DMS79 (cell line): ENCODE measurements around the gene ZNF821.
A peak's percentile ranks its signal among the peaks of the same experiment; 100 is the strongest.
"Not testable (repeated sequence)": the region's sequence is repeated elsewhere in the genome, so short reads cannot be mapped to it uniquely, and the experiment has no call there.

ENCODE experiments used
- DNase-seq: peaks from one replicate; lab custom pipeline; 2025; lab: John Stamatoyannopoulos, UW

The ZNF821 gene

GRCh38 chr16:71859762-71860521, 24.0 kb downstream of the ZNF821 start:
- no peak for DNase-seq

DNA sequence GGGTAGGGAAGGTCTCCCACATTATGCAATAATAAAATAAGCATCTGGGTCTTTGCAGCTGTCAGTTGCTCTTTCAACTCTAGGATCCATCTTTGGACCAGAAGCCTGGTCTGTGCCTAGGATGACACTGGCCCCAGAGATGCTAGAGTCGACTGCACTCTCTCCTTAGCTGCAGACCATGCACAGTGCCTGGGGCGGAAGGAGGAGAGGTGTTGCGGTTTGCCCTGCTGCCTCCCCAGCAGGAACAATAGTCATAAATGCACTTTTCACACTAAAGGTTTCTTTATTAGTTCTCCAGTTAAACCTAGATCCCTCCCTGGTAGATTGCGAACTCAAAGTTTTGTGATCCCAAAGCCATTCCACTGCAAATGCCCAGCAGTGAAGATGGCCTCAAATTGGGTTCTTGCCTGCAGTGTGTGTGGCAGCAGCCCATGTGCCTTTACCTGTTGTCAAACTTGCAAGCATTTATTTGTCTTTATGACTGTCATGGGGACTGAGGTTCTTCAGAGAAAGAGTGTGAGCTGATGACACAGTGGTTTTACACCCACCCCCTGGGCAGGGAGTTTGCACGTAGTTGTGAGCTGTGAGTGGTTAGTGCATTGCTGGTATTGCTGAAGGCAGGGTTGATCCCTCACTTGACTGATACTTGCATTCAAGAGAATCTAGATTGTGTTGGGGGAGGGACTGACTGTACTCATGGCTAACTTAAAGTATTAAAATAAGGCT, 27.9 kb downstream of the ZNF821 start:
- no peak for DNase-seq

- no peak for DNase-seq
Measured at GRCh38 chr16:71854369-71854948, 29.5 kb downstream of the ZNF821 start.

DNA sequence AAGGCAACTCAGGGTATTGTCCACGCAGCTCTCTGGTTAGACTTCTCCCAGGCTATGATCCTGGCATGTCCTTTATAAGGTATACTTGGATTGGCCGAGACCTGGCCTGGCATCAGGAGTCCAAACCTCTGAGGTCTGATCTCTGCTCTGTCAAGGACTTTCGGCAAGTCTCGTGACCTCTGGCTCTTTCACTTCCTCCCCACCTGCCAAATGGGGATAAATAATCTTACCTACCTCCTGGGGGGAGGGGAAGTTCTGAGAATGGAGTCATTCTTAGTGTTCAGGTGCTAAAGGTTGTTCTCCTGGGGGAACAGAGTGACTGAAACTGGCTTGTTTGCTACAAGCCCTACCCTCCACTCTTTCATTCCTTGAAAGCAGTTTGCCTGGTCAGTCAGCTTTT, 30.6 kb downstream of the ZNF821 start:
- DNase-seq = no peak

DNA sequence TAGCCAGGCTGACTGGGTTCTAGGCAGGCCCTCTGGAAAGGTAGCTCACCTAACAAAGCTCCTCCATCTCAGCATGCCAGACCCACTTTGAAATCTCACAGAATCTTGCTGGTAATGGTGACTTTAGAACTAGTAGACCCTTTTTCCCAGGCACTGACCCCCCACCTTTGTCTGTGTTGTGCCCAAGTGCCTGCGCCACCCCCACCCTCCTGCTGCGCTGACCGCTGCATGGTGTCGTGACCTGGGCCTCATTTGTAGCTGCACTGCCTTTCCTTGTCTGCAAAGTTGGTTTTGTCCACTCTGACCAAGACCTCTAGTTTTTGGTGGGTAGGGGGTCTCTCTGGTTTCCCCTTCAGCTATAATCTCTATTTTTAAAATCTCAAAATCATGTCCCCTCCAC, 31.4 kb downstream of the ZNF821 start:
- no peak for DNase-seq

DNA sequence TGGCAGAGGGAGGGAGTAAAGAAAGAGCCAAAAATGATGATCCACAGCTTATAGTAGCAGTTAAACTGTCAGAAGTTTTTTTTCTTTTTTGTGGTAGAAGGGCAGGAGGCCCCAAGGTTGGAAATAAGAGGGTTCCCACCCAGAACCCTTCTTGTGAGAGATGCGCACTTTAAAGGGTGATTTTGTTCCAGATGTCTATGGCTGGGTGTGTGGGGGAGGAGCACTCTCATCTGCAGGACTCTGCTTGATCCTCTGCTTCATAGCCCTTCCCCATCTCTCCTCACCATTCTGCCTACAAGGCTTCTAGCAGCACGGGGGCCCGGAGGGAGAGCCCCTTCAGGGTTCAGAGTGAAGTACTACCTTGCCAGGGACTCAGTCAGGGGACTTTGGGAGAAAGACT, 31.8 kb downstream of the ZNF821 start:
- DNase-seq = no peak

DNA sequence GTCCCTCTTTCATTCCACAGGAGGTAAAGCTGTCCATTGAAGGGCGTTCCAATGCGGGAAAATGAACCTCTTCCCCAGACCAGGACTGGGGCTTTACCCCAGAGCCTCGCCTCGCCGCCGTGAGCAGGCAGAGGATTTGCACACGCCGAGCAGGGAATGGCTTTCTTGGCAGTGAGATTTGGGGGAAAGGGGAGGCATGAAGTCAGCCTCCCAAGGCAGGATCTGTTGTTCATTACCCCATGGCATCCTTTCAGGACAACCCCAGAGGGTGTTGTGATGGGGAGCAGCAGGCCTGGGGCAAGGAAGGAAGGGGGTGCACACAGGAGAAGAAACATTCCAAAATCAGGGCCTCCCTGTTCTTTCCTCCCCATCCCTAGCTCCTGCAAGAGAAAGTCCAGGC, 32.2 kb downstream of the ZNF821 start:
- no peak for DNase-seq

- no peak for DNase-seq
Measured at GRCh38 chr16:71848622-71849021, 35.4 kb downstream of the ZNF821 start.

GRCh38 chr16:71847096-71847495, 36.9 kb downstream of the ZNF821 start:
- no peak for DNase-seq

DNA sequence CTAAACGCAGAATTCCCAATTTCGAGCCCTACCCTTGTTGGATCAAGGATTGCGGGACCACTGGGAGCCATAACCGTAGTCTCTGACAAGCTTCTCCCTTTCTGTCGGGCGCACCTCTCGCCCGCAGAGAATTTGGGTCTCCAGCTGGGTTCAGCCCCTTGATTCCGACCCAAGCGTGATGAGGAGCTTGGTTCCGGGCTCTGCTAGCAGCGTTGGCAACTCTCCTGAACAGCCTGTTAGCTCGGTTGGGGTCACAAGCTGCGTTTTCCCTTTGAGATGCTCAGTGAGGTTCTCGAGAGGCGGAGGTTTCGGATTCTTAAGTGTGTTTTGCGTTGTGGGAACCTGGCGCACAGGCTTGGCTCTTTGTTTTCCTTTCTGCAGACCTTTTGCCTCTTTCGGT, 37.6 kb downstream of the ZNF821 start:
- DNase-seq = peak; percentile 7

GRCh38 chr16:71845639-71846430, 38.1 kb downstream of the ZNF821 start, which contains the start of gene ATXN1L:
ATXN1L (plus strand) TSS chr16:71845976; CDS start chr16:71849741, 3,765 bp downstream.
- DNase-seq = peak; percentile 27

GRCh38 chr16:71843572-71843971, 40.4 kb downstream of the ZNF821 start:
- no peak for DNase-seq

DNA sequence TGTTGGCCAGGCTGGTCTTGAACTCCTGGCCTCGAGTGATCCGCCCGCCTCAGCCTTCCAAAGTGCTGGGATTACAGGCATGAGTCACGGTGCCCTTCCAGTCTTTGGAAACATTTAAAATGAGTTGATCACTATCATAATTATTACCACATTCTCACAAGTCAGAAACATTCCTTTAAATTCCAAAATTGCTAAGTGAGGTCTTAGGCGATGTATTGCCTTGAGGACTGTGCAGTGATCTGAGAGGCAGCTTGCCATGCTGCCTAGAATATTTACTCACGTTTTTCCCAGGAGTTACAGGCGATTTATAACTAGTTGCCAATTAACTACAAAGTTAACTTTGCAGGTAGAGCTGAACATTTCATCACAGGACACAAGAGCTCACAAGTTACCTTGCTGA, 43.9 kb downstream of the ZNF821 start:
- DNase-seq = no peak

- DNase-seq = no peak
Measured at GRCh38 chr16:71837150-71837549, 46.8 kb downstream of the ZNF821 start.

- no peak for DNase-seq
Measured at GRCh38 chr16:71834291-71834690, 49.7 kb downstream of the ZNF821 start.

GRCh38 chr16:71832112-71832511, 51.9 kb downstream of the ZNF821 start:
- not testable (repeated sequence) for DNase-seq

- not testable (repeated sequence) for DNase-seq
Measured at GRCh38 chr16:71831698-71832097, 52.3 kb downstream of the ZNF821 start.

- no peak for DNase-seq
Measured at GRCh38 chr16:71830359-71830758, 53.6 kb downstream of the ZNF821 start.

GRCh38 chr16:71826533-71827017, 57.4 kb downstream of the ZNF821 start:
- no peak for DNase-seq

GRCh38 chr16:71817155-71817500, 66.9 kb downstream of the ZNF821 start:
- not testable (repeated sequence) for DNase-seq

- DNase-seq = no peak
Measured at GRCh38 chr16:71811261-71811803, 72.7 kb downstream of the ZNF821 start.

DNA sequence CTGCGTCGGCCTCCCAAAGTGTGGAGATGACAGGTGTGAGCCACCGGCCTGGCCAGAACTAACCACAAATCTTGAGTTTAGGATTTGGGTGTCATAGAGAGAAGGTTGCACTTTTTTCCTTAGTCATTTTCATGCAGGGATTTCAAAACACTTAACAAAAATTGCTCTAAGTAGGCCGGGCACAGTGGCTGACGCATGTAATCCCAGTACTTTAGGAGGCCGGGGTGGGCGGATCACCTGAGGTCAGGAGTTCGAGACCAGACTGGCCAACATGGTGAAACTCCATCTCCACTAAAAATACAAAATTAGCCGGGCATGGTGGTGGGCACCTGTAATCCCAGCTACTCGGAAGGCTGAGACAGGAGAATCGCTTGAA, 73.8 kb downstream of the ZNF821 start:
- DNase-seq = not testable (repeated sequence)
